Posterior cingulate gyrus (tissue), 11 donors: Measurements from ENCODE around the gene EWSR1.
A peak's percentile ranks its signal among the peaks of the same experiment; 100 is the strongest.

Experiments used
- DNase-seq, 10 donors: peaks; one replicate each; pipeline versions ENCODE4 v3.0.0 to v3.0.0-alpha.2; 2020 to 2021; ENCODE audit warnings: mixed read lengths in 3 of 10
- intact Hi-C: fragments of 100-400 bp; cut with DNase I; formaldehyde crosslinking; loops from one replicate; pipeline ENCODE4 v1.15.1; 2023

The EWSR1 gene

GRCh38 chr22:29312218-29313125 lies 44.4 kb downstream of the EWSR1 start:
- intact Hi-C loops, result loop anchor here (5.0 kb wide), 1 partner anchor 45 kb away; no protein-coding TSS in a partner anchor
- peak in 5 of 10 donors; percentile 8 to 65 (median 59) for DNase-seq

GRCh38 chr22:29313126-29313575 lies 45.1 kb downstream of the EWSR1 start:
- DNase-seq, result peak in 6 of 10 donors; percentile 16 to 92 (median 56)

GRCh38 chr22:29313576-29314466 lies 45.8 kb downstream of the EWSR1 start:
- DNase-seq, result peak in 5 of 10 donors; percentile 7 to 84 (median 74)
- intact Hi-C loops, result loop anchor here (5.0 kb wide), 1 partner anchor 43 kb away; no protein-coding TSS in a partner anchor

More at GRCh38 chr22:29313126-29313575, 45.1 kb downstream of the EWSR1 start:
- intact Hi-C loops, result loop anchor here (5.0 kb wide), 1 partner anchor 44 kb away; no protein-coding TSS in a partner anchor

GRCh38 chr22:29314537-29315285 lies 46.6 kb downstream of the EWSR1 start:
- intact Hi-C loops, result loop anchor here (5.0 kb wide), 1 partner anchor 43 kb away; no protein-coding TSS in a partner anchor
- peak in 3 of 10 donors; percentile 74 to 84 (median 77) for DNase-seq

GRCh38 chr22:29315286-29316140 lies 47.4 kb downstream of the EWSR1 start, which contains the start of gene RASL10A:
Gene RASL10A (minus strand): TSS chr22:29315697. CDS start chr22:29315246, 451 bp downstream.
- intact Hi-C loops, result no loop called here
- DNase-seq, result peak in 3 of 10 donors; percentile 85 to 90 (median 89)

GRCh38 chr22:29316141-29316828 lies 48.2 kb downstream of the EWSR1 start:
- peak in 1 of 10 donors; percentile 65 for DNase-seq
- intact Hi-C loops, result no loop called here

- intact Hi-C loops, result no loop called here
- peak in 1 of 10 donors; percentile 55 for DNase-seq
These were observed 49.9 kb downstream of the EWSR1 start for GRCh38 chr22:29317827-29318454.

GRCh38 chr22:29319072-29319471 lies 51.0 kb downstream of the EWSR1 start:
- intact Hi-C loops, result no loop called here
- DNase-seq, result no peak

GRCh38 chr22:29320546-29320945 lies 52.5 kb downstream of the EWSR1 start:
- intact Hi-C loops, result no loop called here
- no peak for DNase-seq

- DNase-seq, result no peak
- intact Hi-C loops, result no loop called here
These were observed 55.6 kb downstream of the EWSR1 start for GRCh38 chr22:29323641-29324040.

- intact Hi-C loops, result no loop called here
These were observed 57.3 kb downstream of the EWSR1 start for GRCh38 chr22:29325356-29325755.

GRCh38 chr22:29325785-29326315 lies 57.8 kb downstream of the EWSR1 start:
- intact Hi-C loops, result no loop called here
- peak in 1 of 10 donors; percentile 65 for DNase-seq

More at GRCh38 chr22:29325356-29325755, 57.3 kb downstream of the EWSR1 start:
- DNase-seq, result peak in 1 of 10 donors; percentile 84

GRCh38 chr22:29326481-29326880 lies 58.4 kb downstream of the EWSR1 start:
- intact Hi-C loops, result no loop called here
- peak in 1 of 10 donors; percentile 71 for DNase-seq

- intact Hi-C loops, result no loop called here
- peak in 1 of 10 donors; percentile 72 for DNase-seq
These were observed 59.2 kb downstream of the EWSR1 start for GRCh38 chr22:29327089-29327764.

GRCh38 chr22:29328055-29328454 lies 60.0 kb downstream of the EWSR1 start:
- peak in 1 of 10 donors; percentile 82 for DNase-seq
- intact Hi-C loops, result no loop called here
